ENCODE results near the gene C2. TPM values are rescaled to one million over a fixed set of nuclear protein-coding genes. Genes with fewer than 3 reads are reported as not detected.
A peak's percentile ranks its signal among the peaks of the same experiment; 100 is the strongest.
"Not testable (repeated sequence)": the region's sequence is repeated elsewhere in the genome, so short reads cannot be mapped to it uniquely, and the experiment has no call there.

C2 gene
- total RNA-seq, 1 donor from 2014 or later = 18.6 TPM

GRCh38 chr6:31920811-31921210, 6.7 kb upstream of the C2 start:
- H3K27ac ChIP-seq = no peak overlapping the region
- H3K36me3 ChIP-seq = no peaks in the 10 kb centered on the region
- no peaks in the 10 kb centered on the region for H3K9me3 ChIP-seq
- H3K4me3 ChIP-seq = no peak overlapping the region
- H3K27me3 ChIP-seq = no peaks in the 10 kb centered on the region
- intact Hi-C loops (cut with DNase I) = no loop called here
- no peaks in the 10 kb centered on the region for H3K4me1 ChIP-seq
- TF ChIP-seq, protein P1, sequence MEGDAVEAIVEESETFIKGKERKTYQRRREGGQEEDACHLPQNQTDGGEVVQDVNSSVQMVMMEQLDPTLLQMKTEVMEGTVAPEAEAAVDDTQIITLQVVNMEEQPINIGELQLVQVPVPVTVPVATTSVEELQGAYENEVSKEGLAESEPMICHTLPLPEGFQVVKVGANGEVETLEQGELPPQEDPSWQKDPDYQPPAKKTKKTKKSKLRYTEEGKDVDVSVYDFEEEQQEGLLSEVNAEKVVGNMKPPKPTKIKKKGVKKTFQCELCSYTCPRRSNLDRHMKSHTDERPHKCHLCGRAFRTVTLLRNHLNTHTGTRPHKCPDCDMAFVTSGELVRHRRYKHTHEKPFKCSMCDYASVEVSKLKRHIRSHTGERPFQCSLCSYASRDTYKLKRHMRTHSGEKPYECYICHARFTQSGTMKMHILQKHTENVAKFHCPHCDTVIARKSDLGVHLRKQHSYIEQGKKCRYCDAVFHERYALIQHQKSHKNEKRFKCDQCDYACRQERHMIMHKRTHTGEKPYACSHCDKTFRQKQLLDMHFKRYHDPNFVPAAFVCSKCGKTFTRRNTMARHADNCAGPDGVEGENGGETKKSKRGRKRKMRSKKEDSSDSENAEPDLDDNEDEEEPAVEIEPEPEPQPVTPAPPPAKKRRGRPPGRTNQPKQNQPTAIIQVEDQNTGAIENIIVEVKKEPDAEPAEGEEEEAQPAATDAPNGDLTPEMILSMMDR (IDR thresholded peaks at IDR 0.05) = no peak
- no peak for DNase-seq (ENCODE audit: low spot score in 2 of 2)

DNA sequence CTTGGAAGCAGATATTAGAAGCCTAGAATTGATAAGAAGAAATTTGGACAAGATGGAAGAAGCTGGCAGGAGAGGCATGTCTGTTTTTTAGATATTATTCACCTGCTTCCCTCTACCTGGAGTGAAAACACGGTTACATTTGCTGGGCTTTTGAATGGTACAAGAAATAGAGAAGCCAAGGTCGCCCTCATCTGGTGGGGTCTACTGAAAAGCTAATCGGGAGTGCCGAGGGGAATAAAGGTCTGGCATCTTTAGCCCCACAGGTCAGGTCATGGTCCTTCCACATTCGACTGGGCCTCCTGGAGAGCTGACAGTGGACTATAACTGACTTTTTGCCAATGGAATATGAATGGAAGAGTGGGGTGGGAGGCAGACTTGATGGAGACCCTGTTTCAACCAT, 4.6 kb upstream of the C2 start:
- Histone ChIP-seq H3K36me3 (no peaks in the 10 kb centered on the region), H3K9me3 (no peaks in the 10 kb centered on the region), H3K4me1 (no peaks in the 10 kb centered on the region), H3K4me3 (no peak overlapping the region), H3K27ac (no peak overlapping the region), H3K27me3 (no peaks in the 10 kb centered on the region)
- intact Hi-C loops (cut with DNase I) = no loop called here
- no peak for DNase-seq (ENCODE audit: low spot score in 2 of 2)
- TF ChIP-seq, protein P1 (IDR thresholded peaks at IDR 0.05) = peak in 1 of 3 experiments; percentile 14

GRCh38 chr6:31927863-31928671, 550 bp downstream of the C2 start:
- Histone ChIP-seq H3K4me1 (no peaks in the 10 kb centered on the region), H3K27ac (no peak overlapping the region), H3K27me3 (no peaks in the 10 kb centered on the region), H3K9me3 (no peaks in the 10 kb centered on the region), H3K36me3 (no peaks in the 10 kb centered on the region), H3K4me3 (no peak overlapping the region)
- no peak for DNase-seq (ENCODE audit: low spot score in 2 of 2)
- intact Hi-C loops (cut with DNase I) = no loop called here
- TF ChIP-seq, protein P1 (IDR thresholded peaks at IDR 0.05) = no peak

DNA sequence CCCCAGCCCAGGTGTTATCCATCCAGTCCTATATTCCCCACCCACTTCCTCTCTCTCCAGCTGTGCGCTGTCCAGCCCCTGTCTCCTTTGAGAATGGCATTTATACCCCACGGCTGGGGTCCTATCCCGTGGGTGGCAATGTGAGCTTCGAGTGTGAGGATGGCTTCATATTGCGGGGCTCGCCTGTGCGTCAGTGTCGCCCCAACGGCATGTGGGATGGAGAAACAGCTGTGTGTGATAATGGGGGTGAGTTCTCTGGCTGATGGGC, 1.1 kb downstream of the C2 start:
- no peak for DNase-seq (ENCODE audit: low spot score in 2 of 2)
- Histone ChIP-seq H3K27me3 (no peaks in the 10 kb centered on the region), H3K4me1 (no peaks in the 10 kb centered on the region), H3K4me3 (no peak overlapping the region), H3K9me3 (no peaks in the 10 kb centered on the region), H3K27ac (no peak overlapping the region), H3K36me3 (no peaks in the 10 kb centered on the region)
- intact Hi-C loops (cut with DNase I) = no loop called here
- TF ChIP-seq, protein P1 (IDR thresholded peaks at IDR 0.05) = no peak

DNA sequence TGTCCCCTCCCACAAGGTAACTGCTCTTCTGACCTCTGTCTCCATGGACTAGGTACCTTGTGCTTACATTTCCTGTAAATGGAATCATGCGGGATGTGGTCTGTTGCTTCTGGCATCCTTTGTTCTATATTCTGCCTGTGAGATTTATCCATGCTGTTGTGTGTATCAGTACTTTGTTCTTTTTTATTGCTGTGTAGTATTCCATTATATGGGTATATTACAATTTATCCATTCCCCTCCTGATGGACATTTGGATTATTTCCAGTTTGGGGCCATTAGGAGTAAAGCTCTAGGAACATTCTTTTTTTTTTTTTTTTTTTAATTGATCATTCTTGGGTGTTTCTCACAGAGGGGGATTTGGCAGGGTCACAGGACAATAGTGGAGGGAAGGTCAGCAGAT, 3.4 kb downstream of the C2 start:
- DNase-seq (ENCODE audit: low spot score in 2 of 2) = no peak
- no peak overlapping the region for H3K4me3 ChIP-seq
- intact Hi-C loops (cut with DNase I) = no loop called here
- H3K27me3 ChIP-seq = no peaks in the 10 kb centered on the region
- H3K4me1 ChIP-seq = no peaks in the 10 kb centered on the region
- no peak overlapping the region for H3K27ac ChIP-seq
- no peaks in the 10 kb centered on the region for H3K9me3 ChIP-seq
- no peaks in the 10 kb centered on the region for H3K36me3 ChIP-seq
- TF ChIP-seq, protein P1 (IDR thresholded peaks at IDR 0.05) = no peak

DNA sequence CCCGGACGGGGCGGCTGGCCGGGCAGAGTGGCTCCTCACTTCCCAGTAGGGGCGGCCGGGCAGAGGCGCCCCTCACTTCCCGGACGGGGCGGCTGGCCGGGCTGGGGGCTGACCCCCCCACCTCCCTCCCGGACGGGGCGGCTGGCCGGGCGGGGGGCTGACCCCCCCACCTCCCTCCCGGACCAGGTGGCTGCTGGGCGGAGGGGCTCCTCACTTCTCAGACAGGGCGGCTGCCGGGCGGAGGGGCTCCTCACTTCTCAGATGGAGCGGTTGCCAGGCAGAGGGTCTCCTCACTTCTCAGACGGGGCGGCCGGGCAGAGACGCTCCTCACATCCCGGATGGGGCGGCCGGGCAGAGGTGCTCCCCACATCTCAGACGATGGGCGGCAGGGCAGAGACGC, 4.6 kb downstream of the C2 start:
- DNase-seq (ENCODE audit: low spot score in 2 of 2); H3K4me1 ChIP-seq; H3K27ac ChIP-seq; H3K4me3 ChIP-seq; H3K27me3 ChIP-seq; H3K36me3 ChIP-seq; H3K9me3 ChIP-seq; intact Hi-C loops (cut with DNase I): not testable (repeated sequence)

All from ascending aorta (tissue), 2 donors.